ENCODE results near the gene RGS9BP.

The RGS9BP gene

GRCh38 chr19:32718286-32718685 lies 42.6 kb downstream of the RGS9BP start:
- TF ChIP-seq CTCF (IDR thresholded peaks at IDR 0.05; ENCODE audit: low read length) (no peak), EZH2 (IDR thresholded peaks at IDR 0.05; ENCODE audit: borderline replicate concordance, low read length) (no peak)
- H3K36me3 ChIP-seq (ENCODE audit: insufficient read depth, low read length): peaks cover 20% of the 10 kb centered on the region
- no peak overlapping the region for H3K27ac ChIP-seq (ENCODE audit: low read depth, low read length, poor library complexity, severe bottlenecking)

GRCh38 chr19:32719611-32720059 lies 44.0 kb downstream of the RGS9BP start, which contains the start of gene TDRD12:
TDRD12 (plus strand) TSS chr19:32719767; CDS start chr19:32720073, 306 bp downstream.
- no peaks in the 10 kb centered on the region for H3K9me2 ChIP-seq (ENCODE audit: low read depth, low read length)
- no peak within 1 kb of the TSS for H2AFZ ChIP-seq (ENCODE audit: low read length)
- H3K4me3 ChIP-seq (ENCODE audit: low read depth, low read length, poor library complexity, severe bottlenecking): no peak within 1 kb of the TSS
- H3K9me3 ChIP-seq (ENCODE audit: low read length): no peaks in the 10 kb centered on the region
- no peak within 1 kb of the TSS for H3K9ac ChIP-seq (ENCODE audit: low read length)
- H3K79me2 ChIP-seq (ENCODE audit: insufficient read depth, low read length): no peaks in the 10 kb centered on the region
- no peaks in the 10 kb centered on the region for H4K20me1 ChIP-seq (ENCODE audit: insufficient read depth, low read length)
- TF ChIP-seq CTCF (IDR thresholded peaks at IDR 0.05; ENCODE audit: low read length) (peak; percentile 22; the same call in 1 of the 2 replicates), EZH2 (IDR thresholded peaks at IDR 0.05; ENCODE audit: borderline replicate concordance, low read length) (no peak)
- no peaks in the 10 kb centered on the region for H3K27me3 ChIP-seq (ENCODE audit: insufficient read depth, low read length)
- H3K4me2 ChIP-seq (ENCODE audit: low read length): no peak within 1 kb of the TSS
- H3K4me1 ChIP-seq (ENCODE audit: insufficient read depth, low read length, severe bottlenecking): no peaks in the 10 kb centered on the region
- H3K27ac ChIP-seq (ENCODE audit: low read depth, low read length, poor library complexity, severe bottlenecking): no peak within 1 kb of the TSS
- H3F3A ChIP-seq (ENCODE audit: insufficient read depth, low read length): no peaks in the 10 kb centered on the region
- H3K36me3 ChIP-seq (ENCODE audit: insufficient read depth, low read length): peaks cover 8% of the 10 kb centered on the region

More at GRCh38 chr19:32718286-32718685, 42.6 kb downstream of the RGS9BP start:
- Histone ChIP-seq H3K9me2 (ENCODE audit: low read depth, low read length) (no peaks in the 10 kb centered on the region), H3K9ac (ENCODE audit: low read length) (no peak overlapping the region), H3F3A (ENCODE audit: insufficient read depth, low read length) (no peaks in the 10 kb centered on the region), H2AFZ (ENCODE audit: low read length) (no peak overlapping the region), H3K4me2 (ENCODE audit: low read length) (no peak overlapping the region), H3K27me3 (ENCODE audit: insufficient read depth, low read length) (no peaks in the 10 kb centered on the region), H3K4me3 (ENCODE audit: low read depth, low read length, poor library complexity, severe bottlenecking) (no peak overlapping the region), H3K9me3 (ENCODE audit: low read length) (no peaks in the 10 kb centered on the region), H3K79me2 (ENCODE audit: insufficient read depth, low read length) (no peaks in the 10 kb centered on the region), H4K20me1 (ENCODE audit: insufficient read depth, low read length) (no peaks in the 10 kb centered on the region), H3K4me1 (ENCODE audit: insufficient read depth, low read length, severe bottlenecking) (no peaks in the 10 kb centered on the region)

- Histone ChIP-seq H3K79me2 (ENCODE audit: insufficient read depth, low read length) (no peaks in the 10 kb centered on the region), H3K4me1 (ENCODE audit: insufficient read depth, low read length, severe bottlenecking) (no peaks in the 10 kb centered on the region), H3K27ac (ENCODE audit: low read depth, low read length, poor library complexity, severe bottlenecking) (no peak overlapping the region), H3K4me3 (ENCODE audit: low read depth, low read length, poor library complexity, severe bottlenecking) (no peak overlapping the region), H3K36me3 (ENCODE audit: insufficient read depth, low read length) (0 out of 2 replicates have a peak, but pooled peaks cover 1% of the 10 kb centered on the region), H3K4me2 (ENCODE audit: low read length) (no peak overlapping the region), H2AFZ (ENCODE audit: low read length) (no peak overlapping the region), H3K9me2 (ENCODE audit: low read depth, low read length) (no peaks in the 10 kb centered on the region), H3F3A (ENCODE audit: insufficient read depth, low read length) (no peaks in the 10 kb centered on the region), H3K27me3 (ENCODE audit: insufficient read depth, low read length) (no peaks in the 10 kb centered on the region), H3K9me3 (ENCODE audit: low read length) (no peaks in the 10 kb centered on the region), H3K9ac (ENCODE audit: low read length) (no peak overlapping the region), H4K20me1 (ENCODE audit: insufficient read depth, low read length) (no peaks in the 10 kb centered on the region)
- TF ChIP-seq CTCF (IDR thresholded peaks at IDR 0.05; ENCODE audit: low read length): no peak
- TF ChIP-seq EZH2 (IDR thresholded peaks at IDR 0.05; ENCODE audit: borderline replicate concordance, low read length): no peak
Observed at GRCh38 chr19:32720216-32720935, 44.7 kb downstream of the RGS9BP start.
